ENCODE results near the gene LPP.
A peak's percentile ranks its signal among the peaks of the same experiment; 100 is the strongest.

LPP gene

GRCh38 chr3:188680189-188680588, 526.2 kb downstream of the LPP start:
- H3K79me2 ChIP-seq (ENCODE audit: control insufficient read depth, insufficient read depth, low read length) = no peaks in the 10 kb centered on the region
- no peaks in the 10 kb centered on the region for H3K79me1 ChIP-seq (ENCODE audit: low read length)
- H4K5ac ChIP-seq (ENCODE audit: low read length) = no peak overlapping the region
- H2BK5ac ChIP-seq (ENCODE audit: low read length) = no peak overlapping the region
- no peak overlapping the region for H4K8ac ChIP-seq (ENCODE audit: low read depth, low read length)
- no peak overlapping the region for H3K18ac ChIP-seq (ENCODE audit: low read length)
- no peak for DNase-seq
- H2BK15ac ChIP-seq (replicated peaks; ENCODE audit: low read depth) = no peak overlapping the region
- no peak overlapping the region for H3K56ac ChIP-seq (ENCODE audit: low read length)
- H3K4me3 ChIP-seq (ENCODE audit: low read length) = no peak overlapping the region
- H3K36me3 ChIP-seq (ENCODE audit: control insufficient read depth, insufficient read depth, low read length) = no peaks in the 10 kb centered on the region
- H3K27ac ChIP-seq (ENCODE audit: low read depth, low read length) = no peak overlapping the region
- H3K27me3 ChIP-seq (ENCODE audit: insufficient read depth, low read length, poor library complexity) = no peaks in the 10 kb centered on the region
- no peaks in the 10 kb centered on the region for H3K4me1 ChIP-seq (ENCODE audit: control insufficient read depth, low read depth, low read length)
- H3K4ac ChIP-seq (ENCODE audit: low read depth, low read length) = no peak overlapping the region
- H2BK120ac ChIP-seq (ENCODE audit: low read depth, low read length) = no peak overlapping the region
- H3K23ac ChIP-seq (ENCODE audit: low read length) = no peak overlapping the region
- H3K4me2 ChIP-seq (ENCODE audit: low read length) = no peak overlapping the region
- H3K9ac ChIP-seq (ENCODE audit: low read length) = no peak overlapping the region
- H2AK5ac ChIP-seq (ENCODE audit: low read length) = no peak overlapping the region
- whole genome bisulfite sequencing (ENCODE audit: extremely low coverage, insufficient coverage, low lambda C conversion rate) = no CpG with 5 or more reads among the region's 1 CpG

GRCh38 chr3:188680605-188681004, 526.6 kb downstream of the LPP start:
- Histone ChIP-seq H3K27ac (ENCODE audit: low read depth, low read length) (no peak overlapping the region), H3K79me1 (ENCODE audit: low read length) (no peaks in the 10 kb centered on the region), H3K4ac (ENCODE audit: low read depth, low read length) (no peak overlapping the region), H2BK120ac (ENCODE audit: low read depth, low read length) (peak overlapping the region; percentile 45), H3K4me1 (ENCODE audit: control insufficient read depth, low read depth, low read length) (no peaks in the 10 kb centered on the region), H3K4me3 (ENCODE audit: low read length) (no peak overlapping the region), H3K9ac (ENCODE audit: low read length) (no peak overlapping the region), H3K79me2 (ENCODE audit: control insufficient read depth, insufficient read depth, low read length) (no peaks in the 10 kb centered on the region), H3K18ac (ENCODE audit: low read length) (no peak overlapping the region), H2AK5ac (ENCODE audit: low read length) (no peak overlapping the region), H3K4me2 (ENCODE audit: low read length) (no peak overlapping the region), H3K23ac (ENCODE audit: low read length) (no peak overlapping the region), H2BK5ac (ENCODE audit: low read length) (no peak overlapping the region), H4K5ac (ENCODE audit: low read length) (no peak overlapping the region), H2BK15ac (replicated peaks; ENCODE audit: low read depth) (no peak overlapping the region), H3K27me3 (ENCODE audit: insufficient read depth, low read length, poor library complexity) (no peaks in the 10 kb centered on the region), H4K8ac (ENCODE audit: low read depth, low read length) (no peak overlapping the region), H3K56ac (ENCODE audit: low read length) (no peak overlapping the region), H3K36me3 (ENCODE audit: control insufficient read depth, insufficient read depth, low read length) (no peaks in the 10 kb centered on the region)
- DNase-seq = no peak
- WGBS (ENCODE audit: extremely low coverage, insufficient coverage, low lambda C conversion rate) = no CpG with 5 or more reads among the region's 3 CpGs

GRCh38 chr3:188682316-188682715, 528.4 kb downstream of the LPP start:
- H2BK5ac ChIP-seq (ENCODE audit: low read length) = no peak overlapping the region
- no peaks in the 10 kb centered on the region for H3K4me1 ChIP-seq (ENCODE audit: control insufficient read depth, low read depth, low read length)
- H3K56ac ChIP-seq (ENCODE audit: low read length) = no peak overlapping the region
- no peak overlapping the region for H3K4ac ChIP-seq (ENCODE audit: low read depth, low read length)
- H3K23ac ChIP-seq (ENCODE audit: low read length) = no peak overlapping the region
- H3K9ac ChIP-seq (ENCODE audit: low read length) = no peak overlapping the region
- no peak for DNase-seq
- no peak overlapping the region for H3K4me2 ChIP-seq (ENCODE audit: low read length)
- no peak overlapping the region for H2BK15ac ChIP-seq (replicated peaks; ENCODE audit: low read depth)
- no CpG with 5 or more reads among the region's 4 CpGs for WGBS (ENCODE audit: extremely low coverage, insufficient coverage, low lambda C conversion rate)
- no peak overlapping the region for H3K4me3 ChIP-seq (ENCODE audit: low read length)
- no peak overlapping the region for H4K8ac ChIP-seq (ENCODE audit: low read depth, low read length)
- no peaks in the 10 kb centered on the region for H3K27me3 ChIP-seq (ENCODE audit: insufficient read depth, low read length, poor library complexity)
- H3K27ac ChIP-seq (ENCODE audit: low read depth, low read length) = no peak overlapping the region
- H3K79me1 ChIP-seq (ENCODE audit: low read length) = no peaks in the 10 kb centered on the region
- H3K18ac ChIP-seq (ENCODE audit: low read length) = no peak overlapping the region
- no peak overlapping the region for H2BK120ac ChIP-seq (ENCODE audit: low read depth, low read length)
- H2AK5ac ChIP-seq (ENCODE audit: low read length) = no peak overlapping the region
- no peak overlapping the region for H4K5ac ChIP-seq (ENCODE audit: low read length)
- no peaks in the 10 kb centered on the region for H3K36me3 ChIP-seq (ENCODE audit: control insufficient read depth, insufficient read depth, low read length)
- H3K79me2 ChIP-seq (ENCODE audit: control insufficient read depth, insufficient read depth, low read length) = no peaks in the 10 kb centered on the region

DNA sequence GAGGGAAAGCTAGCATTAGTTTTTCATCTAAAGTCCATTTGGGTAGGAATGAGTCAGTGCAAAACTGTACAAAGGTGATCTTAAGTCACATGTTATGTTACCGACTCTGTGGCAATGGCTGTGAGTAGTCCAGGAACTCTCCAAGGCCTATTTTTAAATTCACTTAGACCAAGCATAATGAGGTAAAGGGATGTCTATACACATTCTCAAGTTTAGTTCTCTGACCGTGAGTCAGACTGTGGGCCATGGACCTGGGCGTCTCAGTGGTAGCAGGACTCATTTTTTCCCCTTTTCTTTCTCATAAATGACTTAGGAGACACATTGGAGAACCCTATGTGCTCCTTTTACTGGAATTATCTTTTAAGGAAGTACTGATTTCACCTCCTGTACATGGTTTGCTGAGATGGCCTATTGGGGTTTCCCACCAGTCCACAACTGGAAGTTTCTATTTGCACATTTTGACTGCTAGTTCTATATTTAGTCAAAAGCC, 529.1 kb downstream of the LPP start:
- Histone ChIP-seq H3K79me2 (ENCODE audit: control insufficient read depth, insufficient read depth, low read length) (no peaks in the 10 kb centered on the region), H3K23ac (ENCODE audit: low read length) (no peak overlapping the region), H3K27me3 (ENCODE audit: insufficient read depth, low read length, poor library complexity) (no peaks in the 10 kb centered on the region), H3K79me1 (ENCODE audit: low read length) (no peaks in the 10 kb centered on the region), H4K5ac (ENCODE audit: low read length) (no peak overlapping the region), H4K8ac (ENCODE audit: low read depth, low read length) (no peak overlapping the region), H3K56ac (ENCODE audit: low read length) (no peak overlapping the region), H3K18ac (ENCODE audit: low read length) (no peak overlapping the region), H3K4me1 (ENCODE audit: control insufficient read depth, low read depth, low read length) (no peaks in the 10 kb centered on the region), H2AK5ac (ENCODE audit: low read length) (no peak overlapping the region), H3K4me2 (ENCODE audit: low read length) (no peak overlapping the region), H2BK120ac (ENCODE audit: low read depth, low read length) (no peak overlapping the region), H3K4me3 (ENCODE audit: low read length) (no peak overlapping the region), H3K9ac (ENCODE audit: low read length) (no peak overlapping the region), H3K36me3 (ENCODE audit: control insufficient read depth, insufficient read depth, low read length) (no peaks in the 10 kb centered on the region), H3K4ac (ENCODE audit: low read depth, low read length) (no peak overlapping the region), H3K27ac (ENCODE audit: low read depth, low read length) (no peak overlapping the region), H2BK5ac (ENCODE audit: low read length) (no peak overlapping the region), H2BK15ac (replicated peaks; ENCODE audit: low read depth) (no peak overlapping the region)
- WGBS (ENCODE audit: extremely low coverage, insufficient coverage, low lambda C conversion rate) = no CpG with 5 or more reads among the region's 3 CpGs
- no peak for DNase-seq

DNA sequence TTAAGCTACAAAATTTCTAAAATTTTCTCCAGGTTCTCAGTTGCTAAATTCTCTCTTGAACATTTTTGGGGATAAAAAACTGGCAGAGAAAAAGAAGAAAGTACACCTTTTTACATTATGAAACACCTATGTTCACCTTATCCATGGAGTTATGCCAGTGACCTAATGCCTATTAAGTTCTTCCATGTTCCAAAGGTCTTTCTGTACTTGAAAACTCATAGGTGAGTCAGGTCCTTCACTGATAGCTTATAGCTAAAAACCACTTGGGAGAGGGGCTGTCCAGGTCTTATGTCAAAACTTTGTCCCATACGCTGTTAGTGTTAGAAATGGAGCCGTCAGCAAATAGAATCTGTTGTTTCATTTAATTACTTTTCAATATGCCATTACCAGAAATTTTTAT, 530.3 kb downstream of the LPP start:
- no CpG with 5 or more reads among the region's 2 CpGs for WGBS (ENCODE audit: extremely low coverage, insufficient coverage, low lambda C conversion rate)
- Histone ChIP-seq H2AK5ac (ENCODE audit: low read length) (no peak overlapping the region), H3K79me2 (ENCODE audit: control insufficient read depth, insufficient read depth, low read length) (no peaks in the 10 kb centered on the region), H3K27ac (ENCODE audit: low read depth, low read length) (no peak overlapping the region), H2BK120ac (ENCODE audit: low read depth, low read length) (no peak overlapping the region), H4K5ac (ENCODE audit: low read length) (no peak overlapping the region), H4K8ac (ENCODE audit: low read depth, low read length) (no peak overlapping the region), H3K56ac (ENCODE audit: low read length) (no peak overlapping the region), H2BK5ac (ENCODE audit: low read length) (no peak overlapping the region), H3K36me3 (ENCODE audit: control insufficient read depth, insufficient read depth, low read length) (no peaks in the 10 kb centered on the region), H3K27me3 (ENCODE audit: insufficient read depth, low read length, poor library complexity) (no peaks in the 10 kb centered on the region), H3K23ac (ENCODE audit: low read length) (no peak overlapping the region), H3K4me3 (ENCODE audit: low read length) (no peak overlapping the region), H3K79me1 (ENCODE audit: low read length) (no peaks in the 10 kb centered on the region), H2BK15ac (replicated peaks; ENCODE audit: low read depth) (no peak overlapping the region), H3K4ac (ENCODE audit: low read depth, low read length) (no peak overlapping the region), H3K4me1 (ENCODE audit: control insufficient read depth, low read depth, low read length) (peaks cover 2% of the 10 kb centered on the region), H3K18ac (ENCODE audit: low read length) (no peak overlapping the region), H3K9ac (ENCODE audit: low read length) (no peak overlapping the region), H3K4me2 (ENCODE audit: low read length) (no peak overlapping the region)
- no peak for DNase-seq

- H3K27ac ChIP-seq (ENCODE audit: low read depth, low read length) = no peak overlapping the region
- no CpG with 5 or more reads among the region's 1 CpG for WGBS (ENCODE audit: extremely low coverage, insufficient coverage, low lambda C conversion rate)
- H2AK5ac ChIP-seq (ENCODE audit: low read length) = no peak overlapping the region
- H3K36me3 ChIP-seq (ENCODE audit: control insufficient read depth, insufficient read depth, low read length) = no peaks in the 10 kb centered on the region
- no peak overlapping the region for H3K4ac ChIP-seq (ENCODE audit: low read depth, low read length)
- no peak overlapping the region for H3K56ac ChIP-seq (ENCODE audit: low read length)
- DNase-seq = no peak
- no peak overlapping the region for H2BK120ac ChIP-seq (ENCODE audit: low read depth, low read length)
- no peak overlapping the region for H3K18ac ChIP-seq (ENCODE audit: low read length)
- H3K4me1 ChIP-seq (ENCODE audit: control insufficient read depth, low read depth, low read length) = peaks cover 2% of the 10 kb centered on the region
- no peak overlapping the region for H3K4me3 ChIP-seq (ENCODE audit: low read length)
- H2BK15ac ChIP-seq (replicated peaks; ENCODE audit: low read depth) = no peak overlapping the region
- H3K79me1 ChIP-seq (ENCODE audit: low read length) = no peaks in the 10 kb centered on the region
- H4K5ac ChIP-seq (ENCODE audit: low read length) = no peak overlapping the region
- no peak overlapping the region for H3K9ac ChIP-seq (ENCODE audit: low read length)
- H3K79me2 ChIP-seq (ENCODE audit: control insufficient read depth, insufficient read depth, low read length) = no peaks in the 10 kb centered on the region
- H3K27me3 ChIP-seq (ENCODE audit: insufficient read depth, low read length, poor library complexity) = no peaks in the 10 kb centered on the region
- H3K4me2 ChIP-seq (ENCODE audit: low read length) = no peak overlapping the region
- H3K23ac ChIP-seq (ENCODE audit: low read length) = no peak overlapping the region
- no peak overlapping the region for H2BK5ac ChIP-seq (ENCODE audit: low read length)
- H4K8ac ChIP-seq (ENCODE audit: low read depth, low read length) = no peak overlapping the region
Measured at GRCh38 chr3:188685789-188686188, 531.8 kb downstream of the LPP start.
